Astrocyte (in vitro differentiated cells and primary cell): ENCODE data around the gene TTLL1.

ENCODE experiments used
- CTCF ChIP-seq: IDR thresholded peaks from 2 replicates; pipeline ENCODE4 v1.5.1; 2011; ENCODE audit warnings: low read depth, mild to moderate bottlenecking, inconsistent platforms, low read length, moderate library complexity; ENCODE audit not compliant: insufficient read depth
- EZH2 ChIP-seq: IDR thresholded peaks from 2 replicates; pipeline ENCODE4 v1.6.1; 2012; ENCODE audit warnings: mild to moderate bottlenecking, low read length, inconsistent platforms; ENCODE audit not compliant: insufficient read depth

GRCh38 chr22:43007519-43008102, 81.6 kb downstream of the TTLL1 start:
- TF ChIP-seq CTCF: no peak
- no peak for TF ChIP-seq EZH2
